ENCODE results near the gene PLCB2.

PLCB2 gene

GRCh38 chr15:40310001-40310959 is 2.5 kb upstream of the PLCB2 start:
- in situ Hi-C loops (cut with MboI; ENCODE audit: low pct_unique_long_range_greater_than_20kb, low sequenced_read_pairs, unreplicated experiment), result no loop called here
- TF ChIP-seq CTCF (IDR thresholded peaks at IDR 0.05; ENCODE audit: extremely low read depth, insufficient read depth, missing control alignments), result peak; percentile 79
- peak; percentile 53 for DNase-seq (ENCODE audit: low spot score)

DNA sequence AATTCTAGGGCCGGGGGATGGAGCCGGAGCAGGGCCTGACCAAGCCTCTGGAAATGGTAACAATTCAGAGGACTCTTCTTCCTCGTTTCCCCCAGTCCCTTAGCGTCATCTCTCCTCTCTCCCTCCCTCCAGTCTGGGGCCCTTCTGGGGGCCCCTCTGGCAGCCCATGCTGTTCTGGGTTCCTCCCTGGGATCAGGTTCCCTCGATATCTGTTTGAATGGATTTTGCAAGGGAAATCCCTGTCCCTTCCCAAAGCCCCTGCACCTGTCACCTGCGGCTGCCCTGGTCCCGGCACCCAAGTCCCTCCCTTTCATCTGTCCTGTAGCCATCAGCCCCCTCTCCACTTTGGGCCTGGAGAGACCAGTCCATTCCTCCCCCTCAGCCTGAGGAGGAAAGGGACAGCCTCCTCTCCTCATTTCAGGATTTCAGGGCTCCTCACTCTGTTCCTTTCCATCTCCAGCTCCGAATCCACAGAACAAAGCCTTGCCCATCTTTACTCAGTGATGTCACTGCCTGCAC is 1.7 kb upstream of the PLCB2 start:
- TF ChIP-seq CTCF (IDR thresholded peaks at IDR 0.05; ENCODE audit: extremely low read depth, insufficient read depth, missing control alignments), result no peak
- DNase-seq (ENCODE audit: low spot score), result no peak
- in situ Hi-C loops (cut with MboI; ENCODE audit: low pct_unique_long_range_greater_than_20kb, low sequenced_read_pairs, unreplicated experiment), result no loop called here

DNA sequence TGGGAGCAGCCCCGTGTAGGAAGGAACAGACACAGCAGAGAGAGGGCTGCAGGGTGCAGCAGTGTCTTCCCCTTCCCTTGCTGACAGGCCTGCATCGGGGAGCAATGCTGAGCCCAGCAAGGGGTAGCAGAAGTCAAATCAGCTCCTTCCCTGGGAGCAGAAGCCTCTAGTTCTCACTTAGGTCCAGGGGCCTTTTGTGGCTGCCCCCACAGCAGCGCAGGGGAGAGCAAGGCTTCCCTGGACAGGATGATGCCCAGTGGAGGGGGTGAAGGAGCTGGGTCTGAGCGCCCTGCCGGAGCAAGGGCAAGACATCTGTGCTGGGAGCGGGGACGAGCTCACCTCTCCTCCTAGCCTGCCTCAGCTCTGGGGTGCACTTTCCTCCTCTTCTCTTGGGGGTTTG is 827 bp downstream of the PLCB2 start:
- in situ Hi-C loops (cut with MboI; ENCODE audit: low pct_unique_long_range_greater_than_20kb, low sequenced_read_pairs, unreplicated experiment), result no loop called here
- DNase-seq (ENCODE audit: low spot score), result no peak
- TF ChIP-seq CTCF (IDR thresholded peaks at IDR 0.05; ENCODE audit: extremely low read depth, insufficient read depth, missing control alignments), result no peak

GRCh38 chr15:40306371-40306770 is 1.4 kb downstream of the PLCB2 start:
- in situ Hi-C loops (cut with MboI; ENCODE audit: low pct_unique_long_range_greater_than_20kb, low sequenced_read_pairs, unreplicated experiment), result no loop called here
- TF ChIP-seq CTCF (IDR thresholded peaks at IDR 0.05; ENCODE audit: extremely low read depth, insufficient read depth, missing control alignments), result no peak
- no peak for DNase-seq (ENCODE audit: low spot score)

DNA sequence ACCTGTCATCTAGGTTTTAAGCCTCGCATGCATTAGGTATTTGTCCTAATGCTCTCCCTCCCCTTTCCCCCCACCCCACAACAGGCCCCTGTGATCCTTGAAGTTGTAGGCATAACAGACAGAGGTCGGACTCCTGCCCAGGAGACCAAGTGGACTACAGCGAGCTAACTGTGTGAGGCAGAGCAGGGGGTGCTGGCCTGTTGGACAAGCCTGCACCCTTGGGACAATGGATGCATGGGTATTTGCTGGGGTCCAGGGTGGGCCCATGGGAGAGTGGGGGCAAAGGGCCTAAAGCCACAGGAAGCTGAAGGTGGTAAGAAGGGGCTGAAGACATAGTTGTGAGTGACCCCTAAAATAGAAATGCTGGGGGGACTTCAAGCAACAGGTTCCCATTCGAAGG is 2.5 kb downstream of the PLCB2 start:
- no peak for DNase-seq (ENCODE audit: low spot score)
- TF ChIP-seq CTCF (IDR thresholded peaks at IDR 0.05; ENCODE audit: extremely low read depth, insufficient read depth, missing control alignments), result no peak
- in situ Hi-C loops (cut with MboI; ENCODE audit: low pct_unique_long_range_greater_than_20kb, low sequenced_read_pairs, unreplicated experiment), result no loop called here

- DNase-seq (ENCODE audit: low spot score), result no peak
- TF ChIP-seq CTCF (IDR thresholded peaks at IDR 0.05; ENCODE audit: extremely low read depth, insufficient read depth, missing control alignments), result no peak
- in situ Hi-C loops (cut with MboI; ENCODE audit: low pct_unique_long_range_greater_than_20kb, low sequenced_read_pairs, unreplicated experiment), result no loop called here
Measured at GRCh38 chr15:40303576-40303975, 4.2 kb downstream of the PLCB2 start.

Measured in GM13977 (cell line).